ENCODE data around the gene UQCRC1.

The UQCRC1 gene

GRCh38 chr3:48631516-48632448 lies 22.3 kb upstream of the UQCRC1 start:
- Histone ChIP-seq H3K27me3 (ENCODE audit: low read depth, low read length) (no peaks in the 10 kb centered on the region), H3K4me1 (ENCODE audit: control insufficient read depth in 1 of 2, insufficient read depth in 2 of 2, low read length in 2 of 2) (peaks cover 4 to 23% of the 10 kb centered on the region in 2 donors), H3K36me3 (ENCODE audit: control insufficient read depth in 1 of 2, insufficient read depth in 2 of 2, low read length in 2 of 2) (peaks cover 21 to 63% of the 10 kb centered on the region in 2 donors), H3K27ac (ENCODE audit: low read length) (no peak overlapping the region), H3K9me3 (ENCODE audit: control insufficient read depth in 1 of 2, low read length in 2 of 2) (no peaks in the 10 kb centered on the region), H3K4me3 (ENCODE audit: low read depth in 1 of 2, low read length in 2 of 2) (no peak overlapping the region)

- Histone ChIP-seq H3K9me3 (ENCODE audit: control insufficient read depth in 1 of 2, low read length in 2 of 2) (no peaks in the 10 kb centered on the region), H3K27ac (ENCODE audit: low read length) (no peak overlapping the region), H3K36me3 (ENCODE audit: control insufficient read depth in 1 of 2, insufficient read depth in 2 of 2, low read length in 2 of 2) (peaks cover 21 to 73% of the 10 kb centered on the region in 2 donors), H3K27me3 (ENCODE audit: low read depth, low read length) (no peaks in the 10 kb centered on the region), H3K4me3 (ENCODE audit: low read depth in 1 of 2, low read length in 2 of 2) (no peak overlapping the region), H3K4me1 (ENCODE audit: control insufficient read depth in 1 of 2, insufficient read depth in 2 of 2, low read length in 2 of 2) (peaks cover 0 to 16% of the 10 kb centered on the region in 2 donors)
Observed at GRCh38 chr3:48630833-48631232, 21.4 kb upstream of the UQCRC1 start.

GRCh38 chr3:48630407-48630806 lies 21.0 kb upstream of the UQCRC1 start:
- Histone ChIP-seq H3K4me3 (ENCODE audit: low read depth in 1 of 2, low read length in 2 of 2) (no peak overlapping the region), H3K36me3 (ENCODE audit: control insufficient read depth in 1 of 2, insufficient read depth in 2 of 2, low read length in 2 of 2) (peaks cover 21 to 77% of the 10 kb centered on the region in 2 donors), H3K27me3 (ENCODE audit: low read depth, low read length) (no peaks in the 10 kb centered on the region), H3K27ac (ENCODE audit: low read length) (no peak overlapping the region), H3K9me3 (ENCODE audit: control insufficient read depth in 1 of 2, low read length in 2 of 2) (no peaks in the 10 kb centered on the region), H3K4me1 (ENCODE audit: control insufficient read depth in 1 of 2, insufficient read depth in 2 of 2, low read length in 2 of 2) (peaks cover 0 to 16% of the 10 kb centered on the region in 2 donors)

- H3K4me3 ChIP-seq (ENCODE audit: low read depth in 1 of 2, low read length in 2 of 2), result no peak overlapping the region
- H3K9me3 ChIP-seq (ENCODE audit: control insufficient read depth in 1 of 2, low read length in 2 of 2), result no peaks in the 10 kb centered on the region
- H3K4me1 ChIP-seq (ENCODE audit: control insufficient read depth in 1 of 2, insufficient read depth in 2 of 2, low read length in 2 of 2), result peaks cover 0 to 14% of the 10 kb centered on the region in 2 donors
- no peaks in the 10 kb centered on the region for H3K27me3 ChIP-seq (ENCODE audit: low read depth, low read length)
- no peak overlapping the region for H3K27ac ChIP-seq (ENCODE audit: low read length)
- H3K36me3 ChIP-seq (ENCODE audit: control insufficient read depth in 1 of 2, insufficient read depth in 2 of 2, low read length in 2 of 2), result peaks cover 21 to 80% of the 10 kb centered on the region in 2 donors
Observed at GRCh38 chr3:48629894-48630293, 20.4 kb upstream of the UQCRC1 start.

- Histone ChIP-seq H3K27ac (ENCODE audit: low read length) (no peak overlapping the region), H3K9me3 (ENCODE audit: control insufficient read depth in 1 of 2, low read length in 2 of 2) (no peaks in the 10 kb centered on the region), H3K4me1 (ENCODE audit: control insufficient read depth in 1 of 2, insufficient read depth in 2 of 2, low read length in 2 of 2) (no peaks in the 10 kb centered on the region), H3K27me3 (ENCODE audit: low read depth, low read length) (no peaks in the 10 kb centered on the region), H3K4me3 (ENCODE audit: low read depth in 1 of 2, low read length in 2 of 2) (no peak overlapping the region), H3K36me3 (ENCODE audit: control insufficient read depth in 1 of 2, insufficient read depth in 2 of 2, low read length in 2 of 2) (peaks cover 21 to 80% of the 10 kb centered on the region in 2 donors)
Observed at GRCh38 chr3:48628277-48629017, 19.0 kb upstream of the UQCRC1 start.

- Histone ChIP-seq H3K27ac (ENCODE audit: low read length) (no peak overlapping the region), H3K4me3 (ENCODE audit: low read depth in 1 of 2, low read length in 2 of 2) (no peak overlapping the region), H3K9me3 (ENCODE audit: control insufficient read depth in 1 of 2, low read length in 2 of 2) (no peaks in the 10 kb centered on the region), H3K4me1 (ENCODE audit: control insufficient read depth in 1 of 2, insufficient read depth in 2 of 2, low read length in 2 of 2) (no peaks in the 10 kb centered on the region), H3K27me3 (ENCODE audit: low read depth, low read length) (no peaks in the 10 kb centered on the region), H3K36me3 (ENCODE audit: control insufficient read depth in 1 of 2, insufficient read depth in 2 of 2, low read length in 2 of 2) (peaks cover 20 to 55% of the 10 kb centered on the region in 2 donors)
Observed at GRCh38 chr3:48625600-48625999, 16.2 kb upstream of the UQCRC1 start.

- Histone ChIP-seq H3K27me3 (ENCODE audit: low read depth, low read length) (no peaks in the 10 kb centered on the region), H3K9me3 (ENCODE audit: control insufficient read depth in 1 of 2, low read length in 2 of 2) (no peaks in the 10 kb centered on the region), H3K36me3 (ENCODE audit: control insufficient read depth in 1 of 2, insufficient read depth in 2 of 2, low read length in 2 of 2) (peaks cover 14 to 47% of the 10 kb centered on the region in 2 donors), H3K4me1 (ENCODE audit: control insufficient read depth in 1 of 2, insufficient read depth in 2 of 2, low read length in 2 of 2) (no peaks in the 10 kb centered on the region), H3K27ac (ENCODE audit: low read length) (no peak overlapping the region), H3K4me3 (ENCODE audit: low read depth in 1 of 2, low read length in 2 of 2) (no peak overlapping the region)
Observed at GRCh38 chr3:48624767-48625166, 15.3 kb upstream of the UQCRC1 start.

GRCh38 chr3:48623851-48624547 lies 14.6 kb upstream of the UQCRC1 start:
- no peak overlapping the region for H3K4me3 ChIP-seq (ENCODE audit: low read depth in 1 of 2, low read length in 2 of 2)
- no peak overlapping the region for H3K27ac ChIP-seq (ENCODE audit: low read length)
- H3K27me3 ChIP-seq (ENCODE audit: low read depth, low read length), result no peaks in the 10 kb centered on the region
- H3K9me3 ChIP-seq (ENCODE audit: control insufficient read depth in 1 of 2, low read length in 2 of 2), result no peaks in the 10 kb centered on the region
- no peaks in the 10 kb centered on the region for H3K4me1 ChIP-seq (ENCODE audit: control insufficient read depth in 1 of 2, insufficient read depth in 2 of 2, low read length in 2 of 2)
- H3K36me3 ChIP-seq (ENCODE audit: control insufficient read depth in 1 of 2, insufficient read depth in 2 of 2, low read length in 2 of 2), result peaks cover 8 to 39% of the 10 kb centered on the region in 2 donors

GRCh38 chr3:48621461-48621869 lies 12.0 kb upstream of the UQCRC1 start, which contains the start of gene TMEM89:
Gene TMEM89 (minus strand): TSS chr3:48621769. CDS start chr3:48621756, 13 bp downstream.
- H3K36me3 ChIP-seq (ENCODE audit: control insufficient read depth in 1 of 2, insufficient read depth in 2 of 2, low read length in 2 of 2), result peaks cover 0 to 14% of the 10 kb centered on the region in 2 donors
- no peaks in the 10 kb centered on the region for H3K4me1 ChIP-seq (ENCODE audit: control insufficient read depth in 1 of 2, insufficient read depth in 2 of 2, low read length in 2 of 2)
- no peak within 1 kb of the TSS for H3K4me3 ChIP-seq (ENCODE audit: low read depth in 1 of 2, low read length in 2 of 2)
- no peak within 1 kb of the TSS for H3K27ac ChIP-seq (ENCODE audit: low read length)
- no peaks in the 10 kb centered on the region for H3K27me3 ChIP-seq (ENCODE audit: low read depth, low read length)
- peaks cover 8 to 11% of the 10 kb centered on the region in 2 donors for H3K9me3 ChIP-seq (ENCODE audit: control insufficient read depth in 1 of 2, low read length in 2 of 2)

GRCh38 chr3:48619541-48620524 lies 10.4 kb upstream of the UQCRC1 start:
- Histone ChIP-seq H3K27ac (ENCODE audit: low read length) (no peak overlapping the region), H3K4me3 (ENCODE audit: low read depth in 1 of 2, low read length in 2 of 2) (no peak overlapping the region), H3K36me3 (ENCODE audit: control insufficient read depth in 1 of 2, insufficient read depth in 2 of 2, low read length in 2 of 2) (no peaks in the 10 kb centered on the region), H3K4me1 (ENCODE audit: control insufficient read depth in 1 of 2, insufficient read depth in 2 of 2, low read length in 2 of 2) (no peaks in the 10 kb centered on the region), H3K9me3 (ENCODE audit: control insufficient read depth in 1 of 2, low read length in 2 of 2) (peaks cover 8 to 11% of the 10 kb centered on the region in 2 donors), H3K27me3 (ENCODE audit: low read depth, low read length) (no peaks in the 10 kb centered on the region)

Measured in muscle layer of duodenum (tissue), 2 donors.